Measurements from ENCODE around the gene PLS1. TPM values are rescaled to one million over a fixed set of nuclear protein-coding genes. Genes with fewer than 3 reads are reported as not detected.

The PLS1 gene
- total and polyA plus RNA-seq, 2 donors from 2014 or later = 10.7 to 51.4 TPM

DNA sequence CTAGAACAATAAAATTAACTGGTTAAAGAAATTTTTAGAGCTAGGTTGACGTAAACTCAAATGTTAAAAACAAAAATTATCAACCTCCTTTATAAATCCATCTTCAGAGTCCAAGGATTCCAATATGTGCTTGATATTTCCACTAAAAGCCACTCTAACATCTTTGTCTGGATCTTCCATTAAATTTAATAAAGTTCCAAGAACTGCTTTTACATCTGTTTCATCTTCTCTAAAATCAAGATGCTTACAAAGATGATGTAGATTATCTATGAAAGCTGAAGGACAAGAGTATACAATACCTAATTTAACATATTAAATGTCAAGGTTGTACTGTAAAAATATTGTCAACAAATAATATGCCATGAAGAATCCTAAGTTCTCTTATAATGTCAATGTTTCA, 42.5 kb upstream of the PLS1 start:
- H3K9me3 ChIP-seq (ENCODE audit: control insufficient read depth in 2 of 3, insufficient read depth in 1 of 3, low read length in 3 of 3) = no peaks in the 10 kb centered on the region
- H3K4me3 ChIP-seq (ENCODE audit: low read length in 3 of 3) = no peak overlapping the region
- H3K4me1 ChIP-seq (ENCODE audit: control insufficient read depth in 2 of 3, insufficient read depth in 2 of 3, low read depth in 1 of 3, low read length in 3 of 3) = no peaks in the 10 kb centered on the region
- no peak for DNase-seq
- intact Hi-C loops (cut with DNase I) = no loop called here
- H3K27me3 ChIP-seq (ENCODE audit: control insufficient read depth, insufficient read depth, low read length) = no peaks in the 10 kb centered on the region
- H3K36me3 ChIP-seq (ENCODE audit: control insufficient read depth in 2 of 3, insufficient read depth in 3 of 3, low read length in 3 of 3) = peaks cover 0 to 31% (median 10%) of the 10 kb centered on the region in 3 donors
- H3K27ac ChIP-seq (ENCODE audit: low read depth in 2 of 2, low read length in 2 of 2) = no peak overlapping the region
- TF ChIP-seq, protein P1, sequence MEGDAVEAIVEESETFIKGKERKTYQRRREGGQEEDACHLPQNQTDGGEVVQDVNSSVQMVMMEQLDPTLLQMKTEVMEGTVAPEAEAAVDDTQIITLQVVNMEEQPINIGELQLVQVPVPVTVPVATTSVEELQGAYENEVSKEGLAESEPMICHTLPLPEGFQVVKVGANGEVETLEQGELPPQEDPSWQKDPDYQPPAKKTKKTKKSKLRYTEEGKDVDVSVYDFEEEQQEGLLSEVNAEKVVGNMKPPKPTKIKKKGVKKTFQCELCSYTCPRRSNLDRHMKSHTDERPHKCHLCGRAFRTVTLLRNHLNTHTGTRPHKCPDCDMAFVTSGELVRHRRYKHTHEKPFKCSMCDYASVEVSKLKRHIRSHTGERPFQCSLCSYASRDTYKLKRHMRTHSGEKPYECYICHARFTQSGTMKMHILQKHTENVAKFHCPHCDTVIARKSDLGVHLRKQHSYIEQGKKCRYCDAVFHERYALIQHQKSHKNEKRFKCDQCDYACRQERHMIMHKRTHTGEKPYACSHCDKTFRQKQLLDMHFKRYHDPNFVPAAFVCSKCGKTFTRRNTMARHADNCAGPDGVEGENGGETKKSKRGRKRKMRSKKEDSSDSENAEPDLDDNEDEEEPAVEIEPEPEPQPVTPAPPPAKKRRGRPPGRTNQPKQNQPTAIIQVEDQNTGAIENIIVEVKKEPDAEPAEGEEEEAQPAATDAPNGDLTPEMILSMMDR (IDR thresholded peaks at IDR 0.05; ENCODE audit: borderline replicate concordance, extremely low read depth, insufficient read depth) = no peak
- no peak for FAIRE-seq
- no peak overlapping the region for H3K9ac ChIP-seq (ENCODE audit: low read length in 3 of 3)

DNA sequence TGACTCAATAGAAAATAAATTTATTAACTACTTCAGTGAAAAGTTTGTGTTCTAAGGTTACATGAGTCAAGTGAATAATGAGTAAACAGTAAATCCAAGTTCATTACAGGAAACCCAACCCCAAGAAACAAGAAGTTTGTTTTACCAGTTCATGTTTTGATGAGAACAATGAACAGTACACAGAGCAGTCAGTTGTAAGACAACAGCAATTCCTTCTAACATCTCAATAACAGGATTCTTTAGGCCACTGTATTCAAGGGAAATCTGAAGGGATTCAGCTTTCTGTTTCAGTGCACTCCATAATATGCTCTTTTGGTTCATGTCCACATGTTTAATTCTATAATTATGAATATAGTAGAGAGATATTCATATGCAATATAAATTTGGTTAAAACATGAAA, 36.1 kb upstream of the PLS1 start:
- TF ChIP-seq, protein P1 (IDR thresholded peaks at IDR 0.05; ENCODE audit: borderline replicate concordance, extremely low read depth, insufficient read depth) = no peak
- Histone ChIP-seq H3K4me1 (ENCODE audit: control insufficient read depth in 2 of 3, insufficient read depth in 2 of 3, low read depth in 1 of 3, low read length in 3 of 3) (no peaks in the 10 kb centered on the region), H3K9me3 (ENCODE audit: control insufficient read depth in 2 of 3, insufficient read depth in 1 of 3, low read length in 3 of 3) (no peaks in the 10 kb centered on the region), H3K36me3 (ENCODE audit: control insufficient read depth in 2 of 3, insufficient read depth in 3 of 3, low read length in 3 of 3) (peaks cover 2 to 17% (median 3%) of the 10 kb centered on the region in 3 donors), H3K27me3 (ENCODE audit: control insufficient read depth, insufficient read depth, low read length) (no peaks in the 10 kb centered on the region), H3K27ac (ENCODE audit: low read depth in 2 of 2, low read length in 2 of 2) (no peak overlapping the region), H3K9ac (ENCODE audit: low read length in 3 of 3) (no peak overlapping the region), H3K4me3 (ENCODE audit: low read length in 3 of 3) (no peak overlapping the region)
- intact Hi-C loops (cut with DNase I) = no loop called here
- DNase-seq (no peak), FAIRE-seq (no peak)

DNA sequence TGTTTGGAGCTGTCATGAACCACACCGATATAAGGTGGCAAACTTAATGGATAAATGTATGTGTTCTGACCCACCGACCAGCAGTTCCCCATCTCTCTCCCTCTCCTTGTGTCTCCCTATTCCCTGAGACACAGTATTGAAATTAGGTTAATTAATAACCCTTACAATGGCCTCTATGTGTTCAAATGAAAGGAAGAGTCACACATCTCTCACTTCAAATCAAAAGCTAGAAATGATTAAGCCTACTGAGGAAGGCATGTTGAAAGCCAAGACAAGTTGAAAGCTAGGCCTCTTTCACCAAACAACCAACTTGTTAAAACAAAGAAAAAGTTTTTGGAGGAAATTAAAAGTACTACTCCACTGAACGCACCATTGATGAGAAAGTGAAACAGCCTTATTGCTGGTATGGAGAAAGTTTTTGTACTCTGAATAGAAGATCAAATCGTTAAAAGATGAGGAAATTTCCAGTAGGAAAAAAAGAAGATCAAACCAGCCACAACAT, 32.6 kb upstream of the PLS1 start:
- Histone ChIP-seq H3K9me3 (ENCODE audit: control insufficient read depth in 2 of 3, insufficient read depth in 1 of 3, low read length in 3 of 3) (no peaks in the 10 kb centered on the region), H3K9ac (ENCODE audit: low read length in 3 of 3) (no peak overlapping the region), H3K4me1 (ENCODE audit: control insufficient read depth in 2 of 3, insufficient read depth in 2 of 3, low read depth in 1 of 3, low read length in 3 of 3) (no peaks in the 10 kb centered on the region), H3K27me3 (ENCODE audit: control insufficient read depth, insufficient read depth, low read length) (no peaks in the 10 kb centered on the region), H3K36me3 (ENCODE audit: control insufficient read depth in 2 of 3, insufficient read depth in 3 of 3, low read length in 3 of 3) (peaks cover 2 to 16% (median 3%) of the 10 kb centered on the region in 3 donors), H3K27ac (ENCODE audit: low read depth in 2 of 2, low read length in 2 of 2) (no peak overlapping the region), H3K4me3 (ENCODE audit: low read length in 3 of 3) (no peak overlapping the region)
- FAIRE-seq (no peak), DNase-seq (peak in 2 of 5 donors; percentile 10 to 32)
- intact Hi-C loops (cut with DNase I) = no loop called here
- TF ChIP-seq, protein P1 (IDR thresholded peaks at IDR 0.05; ENCODE audit: borderline replicate concordance, extremely low read depth, insufficient read depth) = no peak

DNA sequence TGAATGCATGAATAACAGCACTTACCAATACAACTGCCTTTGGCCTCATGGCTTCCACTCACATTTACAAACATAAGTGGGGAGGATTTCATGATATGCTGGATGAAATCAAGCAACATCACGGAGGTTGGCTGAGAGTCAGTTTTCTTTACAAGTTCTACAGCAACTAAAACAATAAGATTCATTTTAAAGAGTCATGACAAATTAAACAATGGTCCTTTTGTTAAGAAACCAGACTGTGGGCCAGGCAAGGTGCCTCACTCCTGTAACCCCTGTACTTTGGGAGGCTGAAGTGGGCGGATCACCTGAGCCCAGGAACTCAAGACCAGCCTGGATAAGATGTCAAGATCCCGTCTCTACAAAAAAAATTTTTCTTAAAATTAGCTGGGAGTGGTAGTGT, 30.1 kb upstream of the PLS1 start:
- FAIRE-seq (no peak), DNase-seq (no peak)
- TF ChIP-seq, protein P1 (IDR thresholded peaks at IDR 0.05; ENCODE audit: borderline replicate concordance, extremely low read depth, insufficient read depth) = no peak
- Histone ChIP-seq H3K27me3 (ENCODE audit: control insufficient read depth, insufficient read depth, low read length) (no peaks in the 10 kb centered on the region), H3K36me3 (ENCODE audit: control insufficient read depth in 2 of 3, insufficient read depth in 3 of 3, low read length in 3 of 3) (peaks cover 0 to 16% (median 0%) of the 10 kb centered on the region in 3 donors), H3K9ac (ENCODE audit: low read length in 3 of 3) (no peak overlapping the region), H3K4me3 (ENCODE audit: low read length in 3 of 3) (no peak overlapping the region), H3K4me1 (ENCODE audit: control insufficient read depth in 2 of 3, insufficient read depth in 2 of 3, low read depth in 1 of 3, low read length in 3 of 3) (no peaks in the 10 kb centered on the region), H3K27ac (ENCODE audit: low read depth in 2 of 2, low read length in 2 of 2) (no peak overlapping the region), H3K9me3 (ENCODE audit: control insufficient read depth in 2 of 3, insufficient read depth in 1 of 3, low read length in 3 of 3) (no peaks in the 10 kb centered on the region)
- intact Hi-C loops (cut with DNase I) = no loop called here
